Activated naive CD4-positive, alpha-beta T cell (primary cell): Measurements from ENCODE around the gene MAGI3.
"Not testable (repeated sequence)": the region's sequence is repeated elsewhere in the genome, so short reads cannot be mapped to it uniquely, and the experiment has no call there.

Source experiments
- DNase-seq, 4 experiments: peaks; one replicate each; lab custom pipeline; 2025; lab: John Stamatoyannopoulos, UW

Gene MAGI3

DNA sequence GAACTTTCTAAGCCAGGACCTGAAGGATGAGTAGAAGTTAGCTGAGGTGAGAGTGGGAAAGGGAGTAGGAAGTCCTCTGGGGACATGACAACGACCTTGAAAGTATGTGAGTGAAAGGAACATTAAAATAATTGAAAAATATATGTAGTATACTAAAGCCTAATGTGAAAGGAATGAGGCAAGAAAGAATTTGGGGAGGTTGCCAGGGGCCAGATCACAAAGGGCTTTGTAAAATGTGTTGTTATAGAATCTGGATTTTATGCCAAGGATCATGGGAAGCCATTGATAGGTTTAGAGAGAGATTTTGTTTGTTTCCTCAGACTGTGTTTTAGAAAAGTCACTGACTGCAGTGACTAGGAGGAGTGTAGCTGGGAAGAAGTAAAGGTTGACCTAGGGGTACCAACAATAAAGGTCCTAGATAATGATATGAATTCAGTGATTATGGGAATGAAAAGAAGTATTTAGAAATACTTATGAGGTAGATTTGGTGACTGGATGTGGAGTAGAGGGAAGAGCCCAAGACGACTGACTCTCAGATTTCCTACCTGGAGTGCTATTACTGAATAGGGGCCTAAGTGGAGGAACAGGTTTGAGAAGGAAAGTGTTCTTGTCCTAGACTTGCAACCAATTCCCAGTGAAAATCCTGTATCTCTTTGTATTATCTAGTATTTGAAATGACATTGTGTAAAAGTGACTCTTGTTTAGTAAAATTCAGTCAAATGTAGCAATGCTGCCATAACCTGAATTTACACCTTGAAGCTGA, 189.1 kb downstream of the MAGI3 start:
- DNase-seq = no peak

DNA sequence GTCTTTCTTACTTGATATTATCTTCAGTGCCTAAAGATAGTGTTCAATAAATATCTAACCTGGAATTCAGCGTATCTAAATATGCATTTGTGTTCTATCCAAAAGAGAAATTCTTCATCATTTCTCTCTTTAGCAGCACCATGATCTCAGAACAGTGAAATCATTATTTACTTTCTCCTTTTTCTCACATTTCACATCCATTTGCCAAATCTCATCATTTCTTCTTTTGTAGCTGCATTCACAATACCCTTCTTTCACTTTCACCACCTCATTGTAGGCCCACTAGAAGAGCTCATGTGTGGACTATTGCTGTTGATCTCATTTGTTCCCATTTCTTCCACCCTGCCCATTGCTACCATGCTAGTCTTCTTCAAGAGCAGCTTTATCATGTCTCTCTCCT, 191.0 kb downstream of the MAGI3 start:
- no peak for DNase-seq

DNA sequence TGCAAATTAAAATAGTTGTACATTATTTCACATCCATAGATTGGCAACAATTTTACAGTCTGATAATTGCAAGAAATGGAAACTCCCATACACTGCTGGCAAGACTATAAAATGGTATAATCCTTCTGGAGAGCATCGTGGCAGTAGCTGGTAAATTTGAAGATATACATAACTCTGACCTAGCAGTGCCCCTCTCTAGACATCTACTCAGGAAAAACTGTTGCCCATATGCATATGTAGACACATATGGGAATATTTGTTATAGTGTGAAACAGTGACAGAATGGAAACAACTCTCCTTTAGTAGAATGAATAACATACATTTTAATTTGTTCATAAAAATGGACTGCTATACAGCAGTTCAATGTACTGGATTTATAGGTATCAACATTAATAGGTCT, 191.8 kb downstream of the MAGI3 start:
- no peak for DNase-seq

DNA sequence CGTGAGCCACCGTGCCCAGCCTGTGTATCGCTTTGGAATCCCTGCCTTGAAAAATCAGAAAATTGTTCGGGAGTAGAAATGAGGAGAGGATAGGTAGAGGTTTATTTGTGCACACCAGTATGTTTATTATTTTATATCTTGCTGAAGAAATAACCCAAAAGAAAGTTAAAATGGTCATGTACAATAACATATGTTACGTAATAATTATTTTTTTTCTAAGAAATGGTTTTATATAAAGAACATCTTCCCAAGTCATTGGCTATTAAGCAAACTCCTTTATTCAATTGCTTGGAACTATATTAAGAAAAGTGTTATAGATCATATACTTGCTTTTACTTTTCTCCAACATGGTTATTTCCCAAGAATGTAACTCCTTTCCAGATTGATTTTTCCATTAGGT, 197.2 kb downstream of the MAGI3 start:
- no peak for DNase-seq

DNA sequence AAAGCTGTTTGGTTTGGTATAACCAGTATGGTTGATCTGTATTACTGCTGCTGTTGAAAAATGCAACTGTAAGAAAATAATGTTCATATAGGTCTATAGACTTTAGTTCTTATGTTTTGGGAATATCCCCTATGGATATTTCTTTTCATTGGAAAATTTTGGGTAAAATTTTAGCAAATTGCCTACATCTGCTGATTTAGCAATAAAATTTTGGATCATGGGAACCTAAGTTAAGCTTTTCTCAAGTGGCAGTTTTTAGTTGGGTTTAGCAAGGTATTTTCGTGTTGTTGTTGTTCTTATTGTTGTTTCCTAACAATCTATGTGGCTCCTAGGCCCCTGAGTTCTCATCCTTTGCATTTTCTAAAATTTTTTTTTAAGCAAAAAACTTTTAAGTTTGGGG, 201.9 kb downstream of the MAGI3 start:
- no peak for DNase-seq

DNA sequence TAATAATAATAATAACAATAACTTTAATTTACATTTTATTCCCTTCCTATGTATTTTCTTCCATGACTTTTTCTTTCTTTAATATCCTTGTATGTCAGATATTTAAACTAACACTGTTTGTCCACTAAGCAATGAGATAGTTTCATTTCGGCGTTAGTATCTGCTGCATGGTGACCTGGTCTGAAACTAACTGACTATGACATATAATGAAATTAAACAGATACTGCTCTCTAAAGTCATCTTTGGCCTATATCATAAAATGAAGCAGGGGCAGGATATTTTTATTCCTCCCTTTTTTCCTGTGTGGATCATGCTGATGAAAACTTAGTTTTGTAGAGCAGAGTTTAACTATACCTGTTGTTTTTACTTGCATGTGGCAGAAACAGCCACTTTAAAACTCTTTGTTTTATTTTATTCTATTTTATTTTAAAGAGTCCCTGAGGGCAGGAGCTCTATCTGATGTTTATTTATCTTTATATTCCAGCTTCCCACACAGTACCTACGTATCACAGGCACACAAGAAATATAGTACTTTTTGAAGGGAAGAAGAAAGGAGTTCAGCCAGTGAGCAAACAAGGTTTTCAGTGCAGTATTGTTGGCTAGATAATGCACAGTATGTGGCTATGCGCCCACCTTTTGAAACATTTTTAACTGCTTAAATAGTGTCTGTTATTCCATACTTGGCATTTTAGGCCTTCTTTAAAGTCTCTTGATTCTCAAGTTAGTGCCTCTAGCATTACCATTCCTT, 203.4 kb downstream of the MAGI3 start:
- DNase-seq = no peak

DNA sequence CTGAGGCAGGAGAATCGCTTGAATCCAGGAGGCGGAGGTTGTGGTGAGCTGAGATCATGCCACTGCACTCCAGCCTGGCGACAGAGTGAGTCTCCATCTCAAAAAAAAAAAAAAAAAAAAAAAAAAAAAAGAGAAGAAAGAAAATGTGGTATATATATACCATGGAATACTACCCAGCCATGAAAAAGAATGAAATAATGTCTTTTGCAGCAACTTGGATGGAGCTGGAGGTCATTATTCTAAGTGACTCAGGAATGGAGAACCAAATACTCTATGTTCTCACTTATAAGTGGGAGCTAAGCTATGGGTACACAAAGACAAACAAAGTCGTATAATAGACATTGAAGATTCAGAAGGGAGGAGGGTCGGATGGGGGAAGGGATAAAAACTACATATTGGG, 214.2 kb downstream of the MAGI3 start:
- not testable (repeated sequence) for DNase-seq

DNA sequence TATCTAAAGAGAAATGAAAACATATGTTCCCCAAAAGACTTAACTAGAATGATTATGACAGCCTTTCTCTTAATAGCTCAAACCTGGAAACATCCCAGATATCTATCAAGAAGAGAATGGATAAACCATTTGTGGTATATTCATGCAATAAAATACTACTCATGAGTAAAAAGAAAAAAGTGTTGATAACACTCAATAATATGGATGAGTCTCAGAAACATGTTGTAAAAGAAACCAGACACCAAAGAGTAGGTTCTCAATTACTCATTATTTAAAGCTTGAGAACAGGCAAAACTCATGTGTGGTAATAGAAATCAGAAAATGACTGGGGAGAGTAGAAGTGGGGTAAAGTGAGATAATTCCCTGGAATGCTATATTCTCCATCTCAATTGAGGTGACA, 214.8 kb downstream of the MAGI3 start:
- no peak for DNase-seq

DNA sequence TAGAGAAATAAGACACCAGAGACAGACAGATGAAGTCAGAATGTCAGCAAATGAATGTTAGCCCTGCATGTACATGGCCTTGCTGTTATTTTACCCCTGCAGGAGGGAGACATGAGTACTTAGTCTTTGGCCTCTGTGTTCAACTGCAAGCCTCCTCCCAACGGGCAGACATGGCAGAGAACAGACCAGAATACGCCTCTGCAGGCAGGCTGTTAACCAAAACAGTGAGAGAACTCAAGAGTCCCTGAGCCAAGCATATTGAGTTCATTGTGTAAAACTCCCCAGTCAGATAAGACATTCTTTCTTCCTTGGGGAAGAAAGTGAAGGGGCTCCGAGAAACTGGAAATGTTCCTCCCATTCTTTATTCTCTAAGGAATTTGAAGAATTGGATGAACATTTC, 218.1 kb downstream of the MAGI3 start:
- DNase-seq = no peak

DNA sequence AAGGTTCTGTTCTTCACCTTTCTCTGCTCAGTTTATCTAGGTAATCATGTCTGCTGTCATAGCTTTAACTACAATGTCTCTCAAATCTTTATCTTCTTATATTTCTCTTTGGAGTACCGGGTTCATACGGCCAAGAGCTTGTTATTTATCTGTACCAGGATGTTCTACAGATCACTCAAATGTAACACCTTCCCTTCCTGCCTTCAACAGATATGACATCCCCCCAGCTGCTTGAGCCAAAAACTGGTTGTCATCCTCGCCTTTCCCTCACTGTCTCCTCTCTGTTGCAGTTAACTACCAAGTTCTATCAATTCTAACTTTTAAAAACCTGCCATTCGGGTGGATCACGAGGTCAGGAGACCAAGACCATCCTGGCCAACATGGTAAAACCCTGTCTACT, 220.1 kb downstream of the MAGI3 start:
- no peak for DNase-seq

DNA sequence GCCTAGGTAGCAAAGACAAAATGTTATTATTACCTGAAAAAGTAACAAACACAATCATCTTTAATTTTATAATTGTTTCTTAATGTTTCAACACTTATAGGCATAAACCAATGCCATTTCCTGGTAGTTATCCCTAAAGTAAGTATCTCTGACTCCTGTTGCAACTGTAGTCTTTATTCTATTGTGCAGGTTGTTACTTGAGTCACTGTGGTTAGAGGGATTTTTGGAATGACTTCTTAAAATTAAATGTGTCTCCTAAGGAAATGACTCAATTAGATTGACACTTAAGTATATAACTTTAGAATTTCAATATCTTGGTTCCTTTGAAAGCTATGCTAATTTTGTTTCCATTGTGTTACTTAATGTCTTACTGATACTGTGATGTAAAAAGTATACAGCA, 225.1 kb downstream of the MAGI3 start:
- no peak for DNase-seq

DNA sequence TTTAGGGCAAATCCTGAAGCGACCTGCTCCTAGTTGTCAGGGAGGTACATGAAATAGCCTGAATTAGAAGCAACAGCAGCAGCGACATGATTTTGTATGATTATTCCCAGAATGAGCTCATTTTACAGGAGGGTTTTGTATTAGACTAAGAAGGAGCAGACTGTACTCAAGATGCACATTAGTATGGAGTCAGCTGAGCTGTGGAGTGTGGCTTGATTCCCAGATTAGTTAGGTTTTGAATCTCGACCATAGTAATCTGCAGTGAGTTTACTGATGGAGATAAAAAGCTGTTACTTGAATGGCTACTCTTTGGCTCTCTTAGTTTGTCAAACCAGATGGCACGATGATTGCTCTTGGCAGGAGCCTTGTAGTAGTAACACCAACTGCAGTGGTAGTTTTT, 225.8 kb downstream of the MAGI3 start:
- no peak for DNase-seq

DNA sequence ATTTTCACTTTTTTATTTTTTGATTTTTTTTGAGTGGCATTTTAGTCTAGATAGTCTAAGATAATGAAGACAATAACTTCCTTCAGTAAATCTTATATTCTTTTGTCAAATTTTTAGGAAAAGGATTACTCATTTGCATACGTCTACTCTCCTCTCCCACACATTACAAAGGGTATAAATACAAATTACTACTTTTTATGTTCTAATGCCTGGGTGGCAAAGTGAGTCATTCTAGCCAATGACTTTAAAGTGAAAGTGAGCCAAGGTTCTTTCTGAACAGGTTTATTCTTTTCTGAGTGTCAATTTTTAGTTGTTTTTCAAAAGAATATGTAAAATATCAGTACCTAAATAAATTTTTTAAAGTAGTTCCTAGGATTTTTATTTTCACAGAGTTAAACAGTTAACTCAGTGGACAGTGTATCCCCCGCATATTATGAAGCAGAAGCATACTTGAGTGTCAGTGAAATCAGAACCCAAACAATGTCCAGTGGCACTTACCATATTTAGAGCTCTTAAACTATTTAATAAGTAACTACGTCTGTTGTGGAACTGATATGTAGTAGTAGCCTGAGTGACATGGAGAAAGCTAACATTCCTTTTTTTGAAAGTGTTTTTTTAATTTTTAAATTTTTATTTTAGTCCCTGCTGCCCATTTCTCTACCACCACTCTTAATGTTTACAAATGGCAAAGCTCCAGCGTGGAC, 227.3 kb downstream of the MAGI3 start:
- no peak for DNase-seq

DNA sequence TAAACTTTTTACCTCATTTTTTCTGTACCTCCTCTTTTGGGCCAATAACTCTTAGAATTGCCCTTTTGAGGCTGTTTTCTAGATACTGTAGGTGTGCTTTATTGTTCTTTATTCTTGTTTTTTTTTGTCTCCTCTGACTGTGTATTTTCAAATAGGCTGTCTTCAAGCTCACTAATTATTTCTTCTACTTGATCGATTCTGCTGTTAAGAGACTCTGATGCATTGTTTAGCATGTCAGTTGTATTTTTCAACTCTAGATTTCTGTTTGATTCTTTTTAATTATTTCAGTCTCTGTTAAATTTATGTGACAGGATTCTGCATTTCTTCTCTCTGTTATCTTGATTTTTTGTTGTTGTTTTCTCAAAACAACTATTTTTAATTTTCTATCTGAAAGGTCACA, 238.7 kb downstream of the MAGI3 start:
- DNase-seq = no peak

DNA sequence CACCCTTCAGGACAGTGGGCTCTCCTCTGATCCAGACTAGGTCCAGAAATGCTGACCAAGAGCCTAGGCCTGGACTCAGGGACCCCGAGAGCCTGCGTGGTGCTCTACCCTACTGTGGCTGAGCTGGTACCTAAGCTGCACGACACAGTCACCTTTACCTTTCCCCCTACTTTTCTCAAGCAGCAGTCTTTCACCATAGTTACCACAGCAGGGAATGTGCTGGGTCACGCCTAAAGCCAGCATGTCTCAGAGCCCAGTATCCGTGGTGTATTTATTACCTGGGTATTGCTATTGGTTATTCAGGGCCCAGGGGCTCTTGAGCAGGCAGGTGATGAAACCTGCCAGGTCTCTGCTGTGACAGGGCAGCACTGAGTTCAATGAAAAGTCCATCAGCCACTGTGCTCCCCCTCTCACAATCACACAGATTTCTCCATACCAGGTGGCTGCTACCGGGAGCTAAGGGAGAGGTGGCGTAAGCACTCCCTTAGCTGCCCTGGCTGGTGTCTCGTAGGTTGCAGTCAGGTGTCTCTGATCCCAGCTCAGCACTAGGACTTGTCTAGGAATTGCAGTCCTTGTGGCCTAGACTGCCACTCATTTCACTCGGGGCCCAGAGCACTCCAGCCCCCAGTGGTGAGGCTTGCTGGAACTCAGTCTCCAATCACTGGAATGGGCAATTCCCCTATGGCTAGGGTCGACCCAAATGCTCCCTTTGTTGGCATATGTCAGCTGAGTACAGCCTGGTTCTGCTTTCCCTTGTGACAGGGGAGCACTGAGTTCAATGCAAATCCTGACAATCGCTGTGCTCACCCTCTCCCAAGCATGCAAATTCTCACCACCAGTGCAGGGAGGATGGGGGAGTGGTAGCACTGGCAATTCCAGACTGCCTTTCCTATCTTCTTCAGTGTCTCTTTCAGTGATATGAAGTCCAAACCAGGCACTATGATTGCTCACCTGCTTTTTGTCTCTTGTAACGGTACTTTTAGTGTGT, 240.3 kb downstream of the MAGI3 start:
- no peak for DNase-seq

DNA sequence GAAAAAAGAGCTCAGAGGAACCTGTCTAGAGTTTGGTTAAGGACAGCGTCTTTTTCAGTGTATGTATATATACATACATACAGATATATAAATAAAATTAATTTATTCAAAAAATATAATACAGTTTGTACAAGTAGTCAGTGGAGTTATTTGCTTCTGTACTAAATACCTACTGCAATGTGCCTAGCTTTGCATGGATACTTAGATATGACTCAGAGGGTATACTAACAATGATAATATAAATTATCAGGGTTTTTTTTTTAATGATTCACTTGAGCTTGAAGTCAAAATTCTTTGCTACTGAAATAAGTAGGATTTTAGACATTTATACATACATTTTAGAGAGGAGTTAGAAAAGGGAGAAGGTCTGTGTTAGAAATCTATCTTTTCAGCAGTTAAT, 251.1 kb downstream of the MAGI3 start:
- DNase-seq = no peak

DNA sequence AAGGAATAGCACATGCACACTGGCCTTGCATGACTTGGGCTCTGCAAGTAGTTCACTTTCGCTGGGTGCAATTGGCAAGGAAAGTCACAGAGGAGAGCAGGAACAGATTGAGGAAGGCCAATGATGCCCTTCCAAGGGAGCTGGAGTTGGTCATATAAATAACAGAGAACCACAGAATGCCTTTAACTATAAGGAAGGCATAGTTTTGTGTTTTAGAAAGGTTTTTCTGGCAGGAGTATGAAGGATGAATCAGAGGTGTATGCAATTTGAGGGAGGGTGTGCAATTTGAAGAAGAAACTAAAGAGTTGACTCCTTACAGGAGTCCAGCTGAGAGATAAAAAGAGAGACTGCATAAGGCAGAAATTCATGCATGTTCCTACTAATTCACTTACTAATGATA, 256.8 kb downstream of the MAGI3 start:
- no peak for DNase-seq

DNA sequence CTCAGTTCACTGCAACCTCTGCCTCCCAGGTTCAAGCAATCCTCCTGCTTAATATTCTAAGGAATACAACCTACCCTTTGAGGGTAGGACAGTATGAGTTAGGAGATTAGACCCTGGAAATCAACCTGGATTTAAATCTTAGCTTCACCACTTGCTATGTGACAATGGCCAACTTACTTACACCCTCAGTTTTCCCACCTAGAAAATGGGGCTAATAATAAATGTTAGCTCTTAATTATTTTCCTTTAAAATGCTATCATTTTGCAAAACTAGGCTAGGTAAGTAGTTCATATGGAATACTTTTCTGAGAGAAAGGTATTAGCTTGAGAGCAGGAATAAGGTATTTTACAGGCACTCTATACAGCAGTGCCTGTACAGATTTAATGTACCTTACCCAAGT, 258.2 kb downstream of the MAGI3 start:
- no peak for DNase-seq

DNA sequence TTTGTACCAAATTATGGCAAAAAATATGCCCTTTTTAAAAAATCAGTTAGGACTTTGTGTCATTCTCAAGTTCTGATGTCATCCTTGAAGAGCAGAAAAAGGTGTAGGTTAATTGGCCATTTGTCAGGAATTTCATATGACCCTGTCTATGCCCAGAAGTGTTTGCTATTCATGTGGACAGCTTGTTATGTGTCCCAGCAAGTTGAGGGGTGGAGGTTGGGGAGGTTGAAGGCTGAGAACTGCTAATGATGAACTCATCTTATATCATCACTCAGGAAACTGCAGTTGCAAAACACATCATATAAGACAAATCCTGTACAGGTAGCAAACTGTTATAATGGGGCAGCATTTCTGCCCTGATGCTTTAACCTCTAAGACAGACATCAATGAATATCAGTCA, 262.5 kb downstream of the MAGI3 start:
- DNase-seq = no peak

DNA sequence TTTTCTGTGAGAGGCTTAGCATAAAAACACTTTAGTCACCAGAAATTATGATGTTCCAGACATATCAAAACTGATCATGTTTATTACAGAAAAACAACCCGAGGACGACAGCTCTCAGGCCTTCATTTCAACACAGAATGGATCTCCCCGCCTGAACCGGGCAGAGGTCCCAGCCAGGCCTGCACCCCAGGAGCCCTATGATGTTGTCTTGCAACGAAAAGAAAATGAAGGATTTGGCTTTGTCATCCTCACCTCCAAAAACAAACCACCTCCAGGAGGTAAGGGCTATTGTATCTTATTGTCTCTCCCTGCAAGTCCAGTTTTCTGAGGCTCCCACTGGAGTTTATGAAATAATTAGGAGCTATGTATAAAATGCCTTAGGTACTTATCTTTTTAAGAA, 263.4 kb downstream of the MAGI3 start:
- DNase-seq = no peak

DNA sequence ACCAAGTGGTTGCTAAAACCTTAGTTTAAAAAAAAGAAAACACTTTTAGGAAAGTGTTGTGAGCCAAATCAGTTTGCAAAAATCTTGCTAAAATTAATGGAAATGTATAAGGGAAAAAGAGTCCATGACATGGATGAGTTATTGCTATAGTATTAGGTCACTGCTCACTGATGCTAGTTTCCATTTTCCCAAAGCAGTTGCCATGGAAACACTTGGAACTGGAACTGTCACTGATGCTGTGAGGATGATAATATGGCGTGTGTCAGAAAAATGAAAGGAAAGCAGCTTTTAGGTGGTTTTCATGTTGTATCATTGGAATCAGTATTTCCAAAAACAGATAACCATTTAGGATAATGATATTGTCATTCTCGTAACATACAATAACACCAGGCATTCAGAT, 264.6 kb downstream of the MAGI3 start:
- DNase-seq = no peak

DNA sequence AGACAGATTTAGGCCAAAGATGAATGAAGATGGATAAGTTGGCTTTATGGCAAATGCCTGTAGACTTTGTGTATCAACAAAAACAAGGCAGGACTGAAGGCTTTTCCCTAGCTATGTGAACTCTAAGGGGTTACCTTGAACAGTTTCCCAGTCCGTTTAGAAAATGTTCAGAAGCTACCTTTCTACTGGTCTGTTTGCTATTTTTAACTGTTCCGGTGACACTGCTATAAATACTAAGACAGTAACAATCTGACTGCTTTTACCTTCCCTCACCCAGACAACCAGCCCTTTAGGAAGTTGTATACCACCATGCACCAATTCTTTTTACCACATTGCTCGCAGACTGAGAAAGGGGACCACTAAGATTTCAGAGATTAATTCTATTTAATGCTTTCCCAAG, 266.8 kb downstream of the MAGI3 start:
- DNase-seq = no peak
